ENCODE data around the gene TRMT1.

- no peak for TF ChIP-seq POLR2A (IDR thresholded peaks at IDR 0.05; ENCODE audit: low read length)
- no peak for TF ChIP-seq GATA1 (IDR thresholded peaks at IDR 0.05; ENCODE audit: low read depth, low read length)
Observed at GRCh38 chr19:13078897-13079541, 37.5 kb downstream of the TRMT1 start.

Measured in erythroblast (primary cell).